Measurements from ENCODE around the gene HAPLN1. TPM values are rescaled to one million over a fixed set of nuclear protein-coding genes. Genes with fewer than 3 reads are reported as not detected.
"Not testable (repeated sequence)": the region's sequence is repeated elsewhere in the genome, so short reads cannot be mapped to it uniquely, and the experiment has no call there.

Gene HAPLN1
- total RNA-seq, 4 donors from 2014 or later = 2.0 TPM; not detected in 3

DNA sequence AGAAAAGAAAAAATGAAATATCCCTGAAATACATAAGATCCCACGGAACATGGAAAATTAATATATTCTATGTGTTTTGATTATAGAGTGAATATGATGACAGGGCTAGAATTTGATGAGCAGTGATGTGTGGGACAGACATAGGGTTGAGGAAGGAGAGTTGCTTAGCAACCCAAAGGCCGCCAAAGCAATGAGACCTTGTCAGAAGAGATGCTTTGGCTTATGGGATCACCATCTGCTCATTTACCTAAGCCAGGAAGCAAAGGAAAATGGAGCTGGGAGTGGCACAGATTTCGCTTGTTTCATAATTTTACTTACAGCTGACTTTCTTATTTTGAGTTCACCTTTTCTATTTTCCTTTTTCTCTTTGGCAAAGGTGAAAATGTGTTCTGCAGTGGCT lies 20.9 kb upstream of the HAPLN1 start:
- H3K4me3 ChIP-seq = no peak overlapping the region
- H3K36me3 ChIP-seq = no peaks in the 10 kb centered on the region
- H3K27ac ChIP-seq = no peak overlapping the region
- H3K4me1 ChIP-seq = no peaks in the 10 kb centered on the region
- H3K27me3 ChIP-seq = no peaks in the 10 kb centered on the region
- no peak for DNase-seq
- TF ChIP-seq, protein P1, sequence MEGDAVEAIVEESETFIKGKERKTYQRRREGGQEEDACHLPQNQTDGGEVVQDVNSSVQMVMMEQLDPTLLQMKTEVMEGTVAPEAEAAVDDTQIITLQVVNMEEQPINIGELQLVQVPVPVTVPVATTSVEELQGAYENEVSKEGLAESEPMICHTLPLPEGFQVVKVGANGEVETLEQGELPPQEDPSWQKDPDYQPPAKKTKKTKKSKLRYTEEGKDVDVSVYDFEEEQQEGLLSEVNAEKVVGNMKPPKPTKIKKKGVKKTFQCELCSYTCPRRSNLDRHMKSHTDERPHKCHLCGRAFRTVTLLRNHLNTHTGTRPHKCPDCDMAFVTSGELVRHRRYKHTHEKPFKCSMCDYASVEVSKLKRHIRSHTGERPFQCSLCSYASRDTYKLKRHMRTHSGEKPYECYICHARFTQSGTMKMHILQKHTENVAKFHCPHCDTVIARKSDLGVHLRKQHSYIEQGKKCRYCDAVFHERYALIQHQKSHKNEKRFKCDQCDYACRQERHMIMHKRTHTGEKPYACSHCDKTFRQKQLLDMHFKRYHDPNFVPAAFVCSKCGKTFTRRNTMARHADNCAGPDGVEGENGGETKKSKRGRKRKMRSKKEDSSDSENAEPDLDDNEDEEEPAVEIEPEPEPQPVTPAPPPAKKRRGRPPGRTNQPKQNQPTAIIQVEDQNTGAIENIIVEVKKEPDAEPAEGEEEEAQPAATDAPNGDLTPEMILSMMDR (IDR thresholded peaks at IDR 0.05) = no peak
- no peak for TF ChIP-seq POLR2A (IDR thresholded peaks at IDR 0.05)
- intact Hi-C loops (cut with DNase I; ENCODE audit: low total_unique reads) = no loop called here
- no peaks in the 10 kb centered on the region for H3K9me3 ChIP-seq

DNA sequence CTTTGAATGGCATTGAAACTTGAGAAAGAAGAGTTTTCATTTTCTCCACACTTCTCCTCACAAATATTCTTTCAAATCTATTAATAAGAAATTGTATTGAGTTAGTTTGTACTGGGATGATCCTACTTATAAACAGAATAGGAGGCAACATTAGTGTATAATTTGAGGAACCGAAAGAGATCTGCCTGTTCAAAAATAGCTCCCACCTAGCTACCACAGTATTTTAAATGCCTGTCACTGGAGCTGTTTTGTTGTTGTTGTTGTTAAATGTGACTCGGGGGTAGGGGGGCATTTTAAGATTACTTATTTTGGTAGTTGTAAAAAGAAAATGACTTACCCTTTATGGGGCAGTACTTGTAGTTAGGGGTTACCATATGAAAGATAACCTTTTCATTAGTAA lies 20.1 kb upstream of the HAPLN1 start:
- H3K27ac ChIP-seq = no peak overlapping the region
- H3K4me3 ChIP-seq = no peak overlapping the region
- intact Hi-C loops (cut with DNase I; ENCODE audit: low total_unique reads) = no loop called here
- no peaks in the 10 kb centered on the region for H3K36me3 ChIP-seq
- TF ChIP-seq, protein P1 (IDR thresholded peaks at IDR 0.05) = no peak
- TF ChIP-seq POLR2A (IDR thresholded peaks at IDR 0.05) = no peak
- no peaks in the 10 kb centered on the region for H3K9me3 ChIP-seq
- no peaks in the 10 kb centered on the region for H3K27me3 ChIP-seq
- no peaks in the 10 kb centered on the region for H3K4me1 ChIP-seq
- no peak for DNase-seq

DNA sequence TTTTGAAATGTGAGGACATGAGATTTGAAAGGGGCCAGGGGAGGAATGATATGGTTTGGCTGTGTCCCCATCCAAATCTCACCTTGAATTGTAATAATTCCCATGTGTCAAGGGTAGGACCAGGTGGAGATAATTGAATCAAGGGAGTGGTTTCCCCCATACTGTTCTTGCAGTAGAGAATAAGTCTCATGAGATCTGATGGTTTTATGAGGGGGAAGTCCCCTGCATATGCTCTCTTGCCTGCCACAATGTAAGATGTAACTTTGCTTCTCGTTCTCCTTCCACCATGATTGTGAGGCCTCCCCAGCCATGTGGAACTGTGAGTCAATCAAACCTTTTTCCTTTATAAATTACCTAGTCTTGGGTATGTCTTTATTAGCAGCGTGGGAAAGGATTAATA lies 15.5 kb upstream of the HAPLN1 start:
- H3K4me1 ChIP-seq; H3K36me3 ChIP-seq; intact Hi-C loops (cut with DNase I; ENCODE audit: low total_unique reads); DNase-seq; H3K27ac ChIP-seq; H3K4me3 ChIP-seq; H3K27me3 ChIP-seq; H3K9me3 ChIP-seq: not testable (repeated sequence)

DNA sequence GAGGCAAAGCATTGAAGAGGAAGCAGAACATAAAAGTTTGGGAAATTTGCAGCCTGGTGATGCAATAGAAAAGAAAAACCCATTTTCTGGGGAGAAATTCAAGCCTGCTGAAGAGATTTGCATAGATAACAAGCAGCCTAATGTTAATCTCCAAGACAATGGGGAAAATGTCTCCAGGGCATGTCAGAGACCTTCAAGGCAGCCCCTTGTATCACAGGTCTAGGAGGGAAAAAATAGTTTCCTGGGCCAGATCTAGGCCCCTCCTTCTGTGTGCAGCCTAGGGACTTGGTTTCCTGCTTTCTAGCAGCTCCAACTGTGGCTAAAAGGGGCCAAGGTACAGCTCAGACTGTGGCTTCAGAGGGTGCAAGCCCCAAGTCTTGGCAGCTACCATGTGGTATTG lies 14.4 kb upstream of the HAPLN1 start:
- not testable (repeated sequence) for H3K27ac ChIP-seq

DNA sequence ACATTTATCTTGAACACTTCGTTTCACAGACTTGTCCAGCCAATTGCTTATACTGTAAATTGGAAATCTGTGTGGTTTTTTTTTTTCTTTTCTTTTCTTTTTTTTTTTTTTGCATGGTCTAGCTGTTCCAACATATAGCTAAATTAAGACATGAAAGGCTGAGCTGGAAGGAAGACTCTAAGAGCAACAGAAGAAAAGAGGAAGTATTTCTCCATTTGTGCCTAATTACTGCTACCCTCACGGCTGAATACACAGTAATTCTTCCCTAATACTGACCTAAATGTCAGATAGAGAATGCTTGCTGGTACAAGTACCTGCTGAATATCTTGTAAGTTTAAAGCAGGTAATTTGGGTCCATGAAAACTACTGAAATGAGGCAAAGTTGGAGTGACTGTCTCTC lies 11.0 kb upstream of the HAPLN1 start:
- intact Hi-C loops (cut with DNase I; ENCODE audit: low total_unique reads) = no loop called here
- no peak overlapping the region for H3K4me3 ChIP-seq
- DNase-seq = no peak
- H3K4me1 ChIP-seq = no peaks in the 10 kb centered on the region
- H3K27ac ChIP-seq = no peak overlapping the region
- no peaks in the 10 kb centered on the region for H3K36me3 ChIP-seq
- H3K27me3 ChIP-seq = no peaks in the 10 kb centered on the region
- TF ChIP-seq, protein P1 (IDR thresholded peaks at IDR 0.05) = no peak
- TF ChIP-seq POLR2A (IDR thresholded peaks at IDR 0.05) = no peak
- no peaks in the 10 kb centered on the region for H3K9me3 ChIP-seq

More for the DNA sequence above, 14.4 kb upstream of the HAPLN1 start:
- H3K27me3 ChIP-seq; H3K4me1 ChIP-seq; DNase-seq; H3K9me3 ChIP-seq; H3K36me3 ChIP-seq; H3K4me3 ChIP-seq; intact Hi-C loops (cut with DNase I; ENCODE audit: low total_unique reads): not testable (repeated sequence)

DNA sequence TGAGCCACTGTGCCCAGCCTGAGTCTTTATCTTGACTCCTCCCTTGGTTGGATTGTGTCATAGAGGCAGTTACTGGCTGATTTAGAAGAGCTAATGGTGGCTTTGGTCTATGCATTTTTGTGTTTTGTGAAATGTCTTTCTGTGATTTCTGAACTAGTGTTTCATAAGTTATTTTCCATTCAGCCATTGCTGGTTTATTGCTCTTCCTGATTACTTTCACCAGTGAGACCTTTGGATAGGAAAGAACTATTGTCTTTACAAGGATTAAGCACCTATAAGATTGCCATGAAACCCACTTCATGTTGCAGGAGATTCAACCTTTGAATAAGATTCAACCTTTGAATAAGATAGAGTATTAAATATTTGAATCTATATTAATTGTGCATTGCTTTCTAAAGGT lies 8.7 kb upstream of the HAPLN1 start:
- DNase-seq = no peak
- Histone ChIP-seq H3K27me3 (no peaks in the 10 kb centered on the region), H3K27ac (no peak overlapping the region), H3K36me3 (no peaks in the 10 kb centered on the region), H3K4me3 (no peak overlapping the region), H3K9me3 (no peaks in the 10 kb centered on the region), H3K4me1 (no peaks in the 10 kb centered on the region)
- TF ChIP-seq, protein P1 (IDR thresholded peaks at IDR 0.05) = no peak
- no peak for TF ChIP-seq POLR2A (IDR thresholded peaks at IDR 0.05)
- intact Hi-C loops (cut with DNase I; ENCODE audit: low total_unique reads) = no loop called here
